WTC11 (cell line): ENCODE results near the gene PEAK3. TPM values are rescaled to one million over a fixed set of nuclear protein-coding genes. Genes with fewer than 3 reads are reported as not detected.

Experiments used
- ATAC-seq: fragments of 200-7000 bp; cut with Tn5 transposase; 2 replicates; pipeline ENCODE4 v1.10.0; 2021; ENCODE audit warnings: mild to moderate bottlenecking, moderate library complexity
- CTCF ChIA-PET: fragments of 300-600 bp; sonication (Branson Sonifier 250); formaldehyde crosslinking; loops from one replicate; lab custom pipeline; 2021; ENCODE audit warnings: antibody characterized with exemption; lab: Charles Lee
- POLR2A ChIA-PET: fragments of 350-600 bp; sonication (Branson Sonifier 250); formaldehyde crosslinking; loops from one replicate; lab custom pipeline; 2021; ENCODE audit warnings: antibody characterized with exemption; lab: Charles Lee
- DNase-seq: peaks from one replicate; pipeline ENCODE4 v3.0.0; 2021; ENCODE audit warnings: low spot score
- H3K27ac Mint-ChIP-seq: 2 replicates; pipeline ENCODE4 v1.8.0; 2021; ENCODE audit warnings: mixed read lengths
- H3K27me3 Mint-ChIP-seq: 2 replicates; pipeline ENCODE4 v1.8.0; 2021; ENCODE audit warnings: low read depth, mild to moderate bottlenecking, moderate library complexity, mixed read lengths
- H3K36me3 Mint-ChIP-seq: 2 replicates; pipeline ENCODE4 v1.8.0; 2021; ENCODE audit warnings: mixed read lengths
- H3K4me1 Mint-ChIP-seq: 2 replicates; pipeline ENCODE4 v1.8.0; 2022; ENCODE audit warnings: mixed read lengths
- H3K4me3 Mint-ChIP-seq: 2 replicates; pipeline ENCODE4 v1.8.0; 2021; ENCODE audit warnings: mild to moderate bottlenecking, moderate library complexity, mixed read lengths
- H3K9me3 Mint-ChIP-seq: 2 replicates; pipeline ENCODE4 v1.8.0; 2021; ENCODE audit warnings: mixed read lengths
- ATF1 ChIP-seq: sonication (generic); formaldehyde crosslinking; IDR thresholded peaks from 2 replicates; pipeline ENCODE4 v1.8.1; 2023; ENCODE audit warnings: mild to moderate bottlenecking, moderate library complexity, missing genetic modification reagents
- ATF2 ChIP-seq: sonication (generic); formaldehyde crosslinking; IDR thresholded peaks from 2 replicates; pipeline ENCODE4 v1.8.1; 2022; ENCODE audit warnings: low read depth, missing genetic modification reagents, borderline replicate concordance
- CDX4 ChIP-seq: fragments of 250-450 bp; sonication (Bioruptor Pico); IDR thresholded peaks from 2 replicates; pipeline ENCODE4 v1.9.0; 2021; ENCODE audit warnings: moderate library complexity, mild to moderate bottlenecking, inconsistent platforms, borderline replicate concordance
- CREB1 ChIP-seq: sonication (generic); formaldehyde crosslinking; IDR thresholded peaks from 2 replicates; pipeline ENCODE4 v1.8.0; 2023; ENCODE audit warnings: mild to moderate bottlenecking, missing genetic modification reagents
- ELF4 ChIP-seq: sonication (generic); formaldehyde crosslinking; IDR thresholded peaks from 2 replicates; pipeline ENCODE4 v1.8.1; 2022; ENCODE audit warnings: low read depth, mild to moderate bottlenecking, moderate library complexity, missing genetic modification reagents
- FOXJ3 ChIP-seq: sonication (generic); formaldehyde crosslinking; IDR thresholded peaks from 2 replicates; pipeline ENCODE4 v1.9.0; 2021; ENCODE audit warnings: missing genetic modification reagents, mild to moderate bottlenecking, borderline replicate concordance
- GRHL2 ChIP-seq: fragments of 250-450 bp; sonication (Bioruptor Pico); IDR thresholded peaks from 2 replicates; pipeline ENCODE4 v1.8.0; 2022; ENCODE audit warnings: mild to moderate bottlenecking, moderate library complexity; ENCODE audit not compliant: insufficient replicate concordance, severe bottlenecking
- GTF2I ChIP-seq: fragments of 250-450 bp; sonication (Bioruptor Pico); conservative IDR thresholded peaks from 2 replicates; pipeline ENCODE4 v1.4.0; 2021; ENCODE audit warnings: mild to moderate bottlenecking
- HMGA2 ChIP-seq: fragments of 250-450 bp; sonication (Bioruptor Pico); IDR thresholded peaks from 2 replicates; pipeline ENCODE4 v1.4.0; 2021; ENCODE audit warnings: mild to moderate bottlenecking, moderate library complexity
- IRF1 ChIP-seq: sonication (generic); formaldehyde crosslinking; IDR thresholded peaks from 2 replicates; pipeline ENCODE4 v1.8.0; 2023; ENCODE audit warnings: missing genetic modification reagents
- JAZF1 ChIP-seq: fragments of 250-450 bp; sonication (Bioruptor Pico); IDR thresholded peaks from 2 replicates; pipeline ENCODE4 v1.9.0; 2021; ENCODE audit warnings: moderate library complexity, mild to moderate bottlenecking, inconsistent platforms
- JUN ChIP-seq: sonication (generic); formaldehyde crosslinking; IDR thresholded peaks from 2 replicates; pipeline ENCODE4 v1.8.0; 2023; ENCODE audit warnings: mild to moderate bottlenecking, missing genetic modification reagents
- NR1H2 ChIP-seq: sonication (generic); formaldehyde crosslinking; IDR thresholded peaks from 2 replicates; pipeline ENCODE4 v1.9.0; 2021; ENCODE audit warnings: mild to moderate bottlenecking, moderate library complexity, missing genetic modification reagents
- NR3C1 ChIP-seq: sonication (generic); formaldehyde crosslinking; conservative IDR thresholded peaks from 2 replicates; pipeline ENCODE4 v1.8.1; 2023; ENCODE audit warnings: low read depth, mild to moderate bottlenecking, missing genetic modification reagents
- PREB ChIP-seq: sonication (generic); formaldehyde crosslinking; IDR thresholded peaks from 2 replicates; pipeline ENCODE4 v1.8.1; 2022; ENCODE audit warnings: mild to moderate bottlenecking, missing genetic modification reagents, moderate library complexity, borderline replicate concordance
- SMAD3 ChIP-seq: sonication (generic); formaldehyde crosslinking; IDR thresholded peaks from 2 replicates; pipeline ENCODE4 v1.8.0; 2022; ENCODE audit warnings: missing genetic modification reagents, mild to moderate bottlenecking, borderline replicate concordance
- TCF7 ChIP-seq: sonication (generic); formaldehyde crosslinking; IDR thresholded peaks from 2 replicates; pipeline ENCODE4 v1.8.0; 2022; ENCODE audit warnings: mild to moderate bottlenecking, low read depth, missing genetic modification reagents, moderate library complexity
- ZMAT4 ChIP-seq: fragments of 250-450 bp; sonication (Bioruptor Pico); IDR thresholded peaks from 2 replicates; pipeline ENCODE4 v1.9.0; 2021; ENCODE audit warnings: mild to moderate bottlenecking
- ZNF138 ChIP-seq: sonication (generic); formaldehyde crosslinking; conservative IDR thresholded peaks from 2 replicates; pipeline ENCODE4 v1.8.1; 2022; ENCODE audit warnings: mild to moderate bottlenecking, moderate library complexity, missing genetic modification reagents
- ZNF219 ChIP-seq: sonication (generic); formaldehyde crosslinking; IDR thresholded peaks from 2 replicates; pipeline ENCODE4 v1.8.0; 2023; ENCODE audit warnings: missing genetic modification reagents, mild to moderate bottlenecking, borderline replicate concordance
- ZNF232 ChIP-seq: sonication (generic); formaldehyde crosslinking; IDR thresholded peaks from 2 replicates; pipeline ENCODE4 v1.8.0; 2022; ENCODE audit warnings: mild to moderate bottlenecking, missing genetic modification reagents
- ZNF396 ChIP-seq: fragments of 250-450 bp; sonication (Bioruptor Pico); IDR thresholded peaks from 2 replicates; pipeline ENCODE4 v1.8.0; 2021; ENCODE audit warnings: mild to moderate bottlenecking, moderate library complexity, borderline replicate concordance
- ZNF512 ChIP-seq: sonication (generic); formaldehyde crosslinking; IDR thresholded peaks from 2 replicates; pipeline ENCODE4 v1.8.1; 2022; ENCODE audit warnings: missing genetic modification reagents, borderline replicate concordance
- total RNA-seq: library from RNA; stranded (reverse); gene quantifications from 3 replicates; pipeline ENCODE4 v1.2.3, GENCODE V29; 2021

Gene PEAK3
- total RNA-seq, 1 experiment from 2014 or later = not detected

DNA sequence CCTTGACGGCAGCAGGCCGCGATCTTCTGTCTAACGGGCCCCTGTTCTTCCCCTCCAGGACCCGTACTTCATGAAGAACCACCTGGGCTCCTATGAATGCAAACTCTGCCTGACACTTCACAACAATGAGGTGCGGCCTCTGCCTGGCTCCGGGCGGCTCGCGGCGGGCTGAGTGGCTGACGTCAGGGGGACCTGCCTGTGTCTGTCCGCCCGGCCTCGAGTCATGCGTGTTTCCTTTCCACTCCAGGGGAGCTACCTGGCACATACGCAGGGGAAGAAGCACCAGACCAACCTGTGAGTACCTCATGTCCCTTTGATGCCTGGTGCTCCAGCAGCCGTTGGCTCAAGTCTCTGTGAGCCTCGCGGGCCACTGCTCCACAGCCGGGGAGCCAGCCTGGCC, 37.5 kb downstream of the PEAK3 start:
- no peak overlapping the region for H3K27ac Mint-ChIP-seq
- H3K4me1 Mint-ChIP-seq = peaks cover 17% of the 10 kb centered on the region
- no peaks in the 10 kb centered on the region for H3K27me3 Mint-ChIP-seq
- no peak overlapping the region for H3K4me3 Mint-ChIP-seq
- no peak for TF ChIP-seq ZMAT4
- TF ChIP-seq IRF1 (CRISPR knock-in tag) = no peak
- TF ChIP-seq JUN (CRISPR knock-in tag) = no peak
- no peak for TF ChIP-seq CDX4 (CRISPR knock-in tag)
- TF ChIP-seq GTF2I (CRISPR knock-in tag) = no peak
- no peak for TF ChIP-seq ZNF219
- TF ChIP-seq, all 79 proteins: peak for 0
- POLR2A ChIA-PET = no interaction called here
- Mint-ChIP-seq H3K9me3 (no peaks in the 10 kb centered on the region), H3K36me3 (peaks cover 18% of the 10 kb centered on the region)
- DNase-seq (no peak), ATAC-seq (no peak)
- CTCF ChIA-PET = interaction anchor here (1.1 kb wide), 1 partner anchor 45 kb away, joined by 4 read pairs; no protein-coding TSS in a partner anchor

DNA sequence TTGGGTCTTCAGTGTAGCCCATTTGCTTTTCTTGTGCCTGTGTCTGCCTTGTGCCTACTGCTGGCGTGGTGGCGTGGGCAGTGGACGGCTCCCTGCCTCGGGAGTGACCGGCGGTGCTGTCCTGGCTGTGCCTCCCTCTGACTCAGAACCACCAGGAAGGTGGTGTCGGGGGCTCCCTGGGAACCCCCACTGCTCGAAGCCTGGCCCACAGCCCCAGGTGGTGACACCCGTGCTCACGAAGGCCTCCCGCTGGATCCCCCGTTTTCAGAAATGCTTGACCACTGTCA, 37.9 kb downstream of the PEAK3 start:
- Mint-ChIP-seq H3K4me1 (peaks cover 20% of the 10 kb centered on the region), H3K4me3 (no peak overlapping the region), H3K27ac (no peak overlapping the region), H3K9me3 (no peaks in the 10 kb centered on the region), H3K36me3 (peaks cover 18% of the 10 kb centered on the region), H3K27me3 (no peaks in the 10 kb centered on the region)
- DNase-seq = no peak
- POLR2A ChIA-PET = no interaction called here
- ATAC-seq = no peak
- TF ChIP-seq CREB1 (CRISPR knock-in tag) (no peak), ZNF138 (CRISPR knock-in tag) (no peak), PREB (CRISPR knock-in tag) (no peak), NR1H2 (CRISPR knock-in tag) (no peak), ATF2 (CRISPR knock-in tag) (no peak), ELF4 (CRISPR knock-in tag) (no peak), SMAD3 (CRISPR knock-in tag) (no peak), JAZF1 (CRISPR knock-in tag) (no peak), TCF7 (no peak), HMGA2 (CRISPR knock-in tag) (no peak), ZNF232 (CRISPR knock-in tag) (no peak), ZNF512 (CRISPR knock-in tag) (no peak), GRHL2 (CRISPR knock-in tag) (no peak), ZMAT4 (no peak), NR3C1 (CRISPR knock-in tag) (no peak), GTF2I (CRISPR knock-in tag) (no peak), ATF1 (CRISPR knock-in tag) (no peak), FOXJ3 (no peak), ZNF396 (CRISPR knock-in tag) (no peak)
- CTCF ChIA-PET = interaction anchor here (1.3 kb wide), 1 partner anchor 10 kb away, joined by 5 read pairs; no protein-coding TSS in a partner anchor
